Ishikawa (cell line): ENCODE data around the gene RIOK1.

Experiments
- CEBPB ChIP-seq: IDR thresholded peaks from 2 replicates; pipeline ENCODE4 v1.6.1; 2012
- CREB1 ChIP-seq: IDR thresholded peaks from 2 replicates; pipeline ENCODE4 v1.6.1; 2012; ENCODE audit warnings: low read depth
- EGR1 ChIP-seq: IDR thresholded peaks from 2 replicates; pipeline ENCODE4 v1.6.1; 2012
- EP300 ChIP-seq: IDR thresholded peaks from 2 replicates; pipeline ENCODE4 v1.6.1; 2012; ENCODE audit warnings: borderline replicate concordance
- FOXM1 ChIP-seq: IDR thresholded peaks from 2 replicates; pipeline ENCODE4 v1.6.1; 2012; ENCODE audit warnings: low read depth, borderline replicate concordance
- MAX ChIP-seq: IDR thresholded peaks from 2 replicates; pipeline ENCODE4 v1.6.1; 2012
- NFIC ChIP-seq: IDR thresholded peaks from 2 replicates; pipeline ENCODE4 v1.6.1; 2012
- RAD21 ChIP-seq: IDR thresholded peaks from 2 replicates; pipeline ENCODE4 v1.6.1; 2012; ENCODE audit warnings: low read depth
- REST ChIP-seq: IDR thresholded peaks from 2 replicates; pipeline ENCODE4 v1.6.1; 2012; ENCODE audit warnings: low read depth, mild to moderate bottlenecking
- TAF1 ChIP-seq: IDR thresholded peaks from 2 replicates; pipeline ENCODE4 v1.6.1; 2012; ENCODE audit warnings: low read depth, mild to moderate bottlenecking
- TCF12 ChIP-seq: IDR thresholded peaks from 2 replicates; pipeline ENCODE4 v1.6.1; 2012; ENCODE audit warnings: low read depth
- TEAD4 ChIP-seq: IDR thresholded peaks from 2 replicates; pipeline ENCODE4 v1.6.1; 2012
- YY1 ChIP-seq: IDR thresholded peaks from 2 replicates; pipeline ENCODE4 v1.6.1; 2012; ENCODE audit warnings: low read depth
- ZBTB7A ChIP-seq: IDR thresholded peaks from 2 replicates; pipeline ENCODE4 v1.6.1; 2012; ENCODE audit warnings: low read depth

GRCh38 chr6:7439228-7439627 lies 49.6 kb downstream of the RIOK1 start:
- TF ChIP-seq EGR1 (no peak), CREB1 (no peak), MAX (no peak), ZBTB7A (no peak), TAF1 (no peak), REST (no peak), EP300 (no peak), TCF12 (no peak), RAD21 (no peak), TEAD4 (no peak), YY1 (no peak), CEBPB (no peak), NFIC (no peak), FOXM1 (no peak)
